AG10803 (cell line): ENCODE results near the gene MYEF2.
A peak's percentile ranks its signal among the peaks of the same experiment; 100 is the strongest.

Experiments
- DNase-seq: peaks from one replicate; pipeline ENCODE4 v3.0.0; 2010; ENCODE audit warnings: low read depth
- H3K4me3 ChIP-seq: 2 replicates; pipeline ENCODE4 v1.5.1; 2011; ENCODE audit warnings: mild to moderate bottlenecking, low read length, control low read depth
- TF ChIP-seq, protein P1 (sequence below): conservative IDR thresholded peaks from 2 replicates; pipeline ENCODE4 v1.5.1; 2011; ENCODE audit warnings: mild to moderate bottlenecking, low read length, control low read depth, inconsistent platforms

MYEF2 gene

DNA sequence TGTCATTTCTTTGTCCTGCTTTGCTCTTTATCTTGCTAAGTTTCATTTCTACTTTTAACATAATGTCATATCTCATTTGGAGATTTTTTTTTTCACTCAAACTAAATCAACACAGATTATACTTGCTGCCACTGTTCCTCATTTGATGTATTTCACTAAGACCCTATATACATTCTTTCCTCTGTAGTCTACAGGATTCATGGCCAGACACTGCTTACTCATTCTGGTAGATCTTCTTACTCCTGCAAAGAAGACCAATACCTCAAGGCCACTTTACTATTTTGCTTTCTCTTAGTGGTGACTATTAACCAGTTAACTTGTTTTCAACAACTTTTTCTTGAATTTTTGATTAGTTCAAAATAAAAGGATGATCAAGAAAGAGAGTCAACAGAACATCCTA, 30.7 kb downstream of the MYEF2 start:
- TF ChIP-seq, protein P1, sequence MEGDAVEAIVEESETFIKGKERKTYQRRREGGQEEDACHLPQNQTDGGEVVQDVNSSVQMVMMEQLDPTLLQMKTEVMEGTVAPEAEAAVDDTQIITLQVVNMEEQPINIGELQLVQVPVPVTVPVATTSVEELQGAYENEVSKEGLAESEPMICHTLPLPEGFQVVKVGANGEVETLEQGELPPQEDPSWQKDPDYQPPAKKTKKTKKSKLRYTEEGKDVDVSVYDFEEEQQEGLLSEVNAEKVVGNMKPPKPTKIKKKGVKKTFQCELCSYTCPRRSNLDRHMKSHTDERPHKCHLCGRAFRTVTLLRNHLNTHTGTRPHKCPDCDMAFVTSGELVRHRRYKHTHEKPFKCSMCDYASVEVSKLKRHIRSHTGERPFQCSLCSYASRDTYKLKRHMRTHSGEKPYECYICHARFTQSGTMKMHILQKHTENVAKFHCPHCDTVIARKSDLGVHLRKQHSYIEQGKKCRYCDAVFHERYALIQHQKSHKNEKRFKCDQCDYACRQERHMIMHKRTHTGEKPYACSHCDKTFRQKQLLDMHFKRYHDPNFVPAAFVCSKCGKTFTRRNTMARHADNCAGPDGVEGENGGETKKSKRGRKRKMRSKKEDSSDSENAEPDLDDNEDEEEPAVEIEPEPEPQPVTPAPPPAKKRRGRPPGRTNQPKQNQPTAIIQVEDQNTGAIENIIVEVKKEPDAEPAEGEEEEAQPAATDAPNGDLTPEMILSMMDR, result no peak
- no peak overlapping the region for H3K4me3 ChIP-seq
- no peak for DNase-seq

DNA sequence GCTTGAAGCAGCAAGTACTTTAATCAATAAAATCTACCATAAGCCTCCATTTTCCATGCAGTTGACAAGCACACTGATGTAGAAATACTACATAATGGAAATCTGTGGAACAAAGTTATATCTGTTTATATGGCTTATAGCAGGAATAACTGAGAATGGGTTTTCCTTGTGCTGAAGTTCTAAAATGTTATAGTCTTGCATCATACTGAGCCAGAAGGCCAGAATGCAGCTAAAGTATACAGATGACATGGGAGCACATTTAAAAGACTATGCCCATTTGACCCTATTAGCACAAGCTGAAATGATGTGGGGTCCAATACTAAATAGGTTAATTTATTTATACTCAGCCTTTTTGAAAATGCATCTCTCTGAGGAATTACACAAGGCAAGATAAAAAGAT, 32.2 kb downstream of the MYEF2 start:
- DNase-seq, result peak; percentile 15
- H3K4me3 ChIP-seq, result no peak overlapping the region
- TF ChIP-seq, protein P1, result no peak

- H3K4me3 ChIP-seq, result no peak overlapping the region
- peak; percentile 14 for DNase-seq
- TF ChIP-seq, protein P1, result no peak
These were observed 33.2 kb downstream of the MYEF2 start for GRCh38 chr15:48144889-48145288.

DNA sequence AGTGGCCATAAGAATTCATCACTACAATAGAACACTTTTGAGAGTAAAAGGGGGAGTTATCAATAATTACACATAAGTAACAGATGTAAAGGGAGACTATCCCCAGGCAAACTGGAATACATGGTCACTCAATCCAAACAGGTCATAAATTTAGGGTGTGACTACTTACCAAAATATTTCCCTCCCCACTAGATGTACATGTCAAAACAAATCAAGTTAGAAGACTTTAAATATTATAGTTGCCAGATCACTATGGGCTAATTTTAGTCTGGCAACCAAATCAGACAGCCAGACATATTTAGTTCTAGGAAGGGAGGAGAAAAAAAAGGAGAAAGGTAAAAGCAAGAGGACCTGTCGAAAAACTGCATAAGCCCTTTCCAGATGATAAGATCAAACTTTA, 34.2 kb downstream of the MYEF2 start:
- H3K4me3 ChIP-seq, result no peak overlapping the region
- TF ChIP-seq, protein P1, result no peak
- peak; percentile 7 for DNase-seq

DNA sequence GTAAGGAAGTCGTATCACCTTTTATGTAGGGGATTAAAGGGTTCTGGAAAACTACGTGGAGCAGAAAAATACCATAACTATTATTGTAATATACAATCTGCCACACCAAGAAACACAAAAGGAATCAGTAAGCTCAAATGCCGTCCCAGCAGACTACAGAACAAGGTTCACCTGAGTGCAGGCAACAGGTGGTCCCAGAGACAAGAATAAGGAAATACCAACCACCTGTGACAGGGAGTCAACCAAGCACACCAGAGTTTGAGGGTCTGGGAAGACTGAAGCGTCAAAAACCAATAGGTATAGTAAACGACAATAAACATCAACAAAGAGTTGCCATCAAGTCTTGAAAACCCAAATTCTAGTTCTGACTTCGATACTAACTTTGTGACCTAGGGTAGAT, 45.2 kb downstream of the MYEF2 start:
- H3K4me3 ChIP-seq, result no peak overlapping the region
- DNase-seq, result no peak
- TF ChIP-seq, protein P1, result no peak

GRCh38 chr15:48131324-48131723, 46.8 kb downstream of the MYEF2 start:
- no peak overlapping the region for H3K4me3 ChIP-seq
- DNase-seq, result no peak
- TF ChIP-seq, protein P1, result no peak

- DNase-seq, result no peak
- TF ChIP-seq, protein P1, result no peak
- H3K4me3 ChIP-seq, result no peak overlapping the region
These were observed 51.3 kb downstream of the MYEF2 start for GRCh38 chr15:48126667-48127355.
